ENCODE measurements around the gene IDH3G.

DNA sequence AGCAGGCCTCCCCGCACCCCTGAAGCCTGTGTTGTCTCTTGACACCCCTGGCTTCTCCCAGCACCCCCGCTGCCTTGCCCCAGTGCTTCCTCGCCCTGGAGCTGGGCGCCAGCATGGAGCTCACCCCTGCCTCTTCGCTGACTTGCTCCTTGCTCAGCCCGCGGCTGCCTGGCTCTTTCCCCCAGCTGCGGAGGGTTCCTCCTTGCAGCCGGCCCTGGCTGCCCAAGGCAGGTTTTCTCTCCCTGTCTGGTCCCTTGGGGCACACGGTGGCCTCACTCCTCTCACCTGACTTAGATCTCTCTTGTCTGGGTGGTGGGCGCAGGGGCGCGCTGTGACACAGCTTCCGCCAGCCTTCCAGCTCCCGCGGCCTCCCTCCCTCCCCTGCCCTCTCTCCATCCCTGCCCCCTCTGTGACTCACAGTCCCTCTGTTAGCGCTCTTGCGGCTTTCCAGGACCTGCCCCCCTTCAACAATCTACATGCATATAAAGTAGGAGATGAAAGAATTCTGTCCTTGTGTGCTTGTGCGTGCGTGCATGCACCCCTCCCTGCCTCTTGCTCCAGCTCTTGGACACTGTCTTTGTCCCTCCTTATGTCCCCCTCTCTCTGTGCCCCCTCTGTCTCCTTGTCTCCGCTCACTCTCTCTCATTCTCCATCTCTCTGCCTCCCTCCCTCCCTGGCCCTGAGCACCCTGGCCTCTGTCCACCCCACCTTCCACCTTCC, 27.9 kb downstream of the IDH3G start:
- TF ChIP-seq, protein P1, sequence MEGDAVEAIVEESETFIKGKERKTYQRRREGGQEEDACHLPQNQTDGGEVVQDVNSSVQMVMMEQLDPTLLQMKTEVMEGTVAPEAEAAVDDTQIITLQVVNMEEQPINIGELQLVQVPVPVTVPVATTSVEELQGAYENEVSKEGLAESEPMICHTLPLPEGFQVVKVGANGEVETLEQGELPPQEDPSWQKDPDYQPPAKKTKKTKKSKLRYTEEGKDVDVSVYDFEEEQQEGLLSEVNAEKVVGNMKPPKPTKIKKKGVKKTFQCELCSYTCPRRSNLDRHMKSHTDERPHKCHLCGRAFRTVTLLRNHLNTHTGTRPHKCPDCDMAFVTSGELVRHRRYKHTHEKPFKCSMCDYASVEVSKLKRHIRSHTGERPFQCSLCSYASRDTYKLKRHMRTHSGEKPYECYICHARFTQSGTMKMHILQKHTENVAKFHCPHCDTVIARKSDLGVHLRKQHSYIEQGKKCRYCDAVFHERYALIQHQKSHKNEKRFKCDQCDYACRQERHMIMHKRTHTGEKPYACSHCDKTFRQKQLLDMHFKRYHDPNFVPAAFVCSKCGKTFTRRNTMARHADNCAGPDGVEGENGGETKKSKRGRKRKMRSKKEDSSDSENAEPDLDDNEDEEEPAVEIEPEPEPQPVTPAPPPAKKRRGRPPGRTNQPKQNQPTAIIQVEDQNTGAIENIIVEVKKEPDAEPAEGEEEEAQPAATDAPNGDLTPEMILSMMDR (IDR thresholded peaks at IDR 0.05): no peak
- no peak for TF ChIP-seq POLR2A (IDR thresholded peaks at IDR 0.05)
- no peak for TF ChIP-seq EP300 (IDR thresholded peaks at IDR 0.05)
- no peak for TF ChIP-seq POLR2AphosphoS5 (IDR thresholded peaks at IDR 0.05)

Measured in upper lobe of left lung (tissue), 4 donors.